Lower lobe of right lung (tissue), 2 donors: Measurements from ENCODE around the gene DCAF4. TPM values are rescaled to one million over a fixed set of nuclear protein-coding genes. Genes with fewer than 3 reads are reported as not detected.

Experiments used
- ATAC-seq, 2 donors: fragments of 200-7000 bp; cut with Tn5 transposase; one replicate each; pipeline ENCODE4 v1.9.1; 2020 to 2022; ENCODE audit warnings: mild to moderate bottlenecking in 2 of 2, moderate library complexity in 2 of 2
- DNase-seq: peaks from one replicate; pipeline ENCODE4 v3.0.0-alpha.2; 2020
- H3K27ac ChIP-seq: fragments of 200-600 bp; one replicate; pipeline ENCODE4 v1.8.0; 2022
- H3K27me3 ChIP-seq: fragments of 200-600 bp; one replicate; pipeline ENCODE4 v1.8.0; 2022; ENCODE audit warnings: low read depth
- H3K36me3 ChIP-seq: fragments of 200-600 bp; one replicate; pipeline ENCODE4 v1.8.0; 2022; ENCODE audit warnings: mild to moderate bottlenecking
- H3K4me1 ChIP-seq: fragments of 200-600 bp; one replicate; pipeline ENCODE4 v1.8.0; 2022
- H3K4me3 ChIP-seq: fragments of 200-600 bp; one replicate; pipeline ENCODE4 v1.8.0; 2022; ENCODE audit warnings: mild to moderate bottlenecking
- H3K9me3 ChIP-seq: fragments of 200-600 bp; one replicate; pipeline ENCODE4 v1.8.0; 2022
- CTCF ChIP-seq: fragments of 200-600 bp; IDR thresholded peaks from one replicate; pipeline ENCODE4 v1.8.0; 2022; ENCODE audit warnings: antibody characterized with exemption, mild to moderate bottlenecking
- intact Hi-C: fragments of 100-400 bp; cut with DNase I; formaldehyde crosslinking; loops from one replicate; pipeline ENCODE4 v1.11.0; 2022
- long read RNA-seq: library from polyadenylated mRNA; unstranded; transcript quantifications from one replicate; pipeline ENCODE4 v2.0.0, GENCODE V29; 2021
- total RNA-seq: library from RNA; stranded (reverse); fragmentation: NEBNext Ultra II Directional; extraction: Animal tissue kit (Norgen Biotek cat#: 25700); gene quantifications from one replicate; pipeline ENCODE4 v1.2.1, GENCODE V29; 2021
- donor health status: DM: no; HTN: yes; CAD: no; lungs with severe emphysema.

DCAF4 gene
- total RNA-seq: 19.5 TPM
- long read RNA-seq, partial matches to known transcripts: 2 of 12 reads
- long read RNA-seq, other reads (novel, unspliced or antisense): 9 of 12 reads

- ATAC-seq (peak; percentile 98), DNase-seq (peak; percentile 98)
- H3K27me3 ChIP-seq: no peaks in the 10 kb centered on the region
- H3K9me3 ChIP-seq: no peaks in the 10 kb centered on the region
- no peaks in the 10 kb centered on the region for H3K36me3 ChIP-seq
- intact Hi-C loops: no loop called here
- TF ChIP-seq CTCF: no peak
- peaks cover 10% of the 10 kb centered on the region for H3K4me1 ChIP-seq
- H3K4me3 ChIP-seq: peak within 1 kb of the TSS; percentile 96
- H3K27ac ChIP-seq: peak within 1 kb of the TSS; percentile 85
Measured at GRCh38 chr14:72926292-72927028, at the start of gene DCAF4. TSS of gene DCAF4 (plus strand) at chr14:72926464. CDS start at chr14:72937979, 11,515 bp downstream.

DNA sequence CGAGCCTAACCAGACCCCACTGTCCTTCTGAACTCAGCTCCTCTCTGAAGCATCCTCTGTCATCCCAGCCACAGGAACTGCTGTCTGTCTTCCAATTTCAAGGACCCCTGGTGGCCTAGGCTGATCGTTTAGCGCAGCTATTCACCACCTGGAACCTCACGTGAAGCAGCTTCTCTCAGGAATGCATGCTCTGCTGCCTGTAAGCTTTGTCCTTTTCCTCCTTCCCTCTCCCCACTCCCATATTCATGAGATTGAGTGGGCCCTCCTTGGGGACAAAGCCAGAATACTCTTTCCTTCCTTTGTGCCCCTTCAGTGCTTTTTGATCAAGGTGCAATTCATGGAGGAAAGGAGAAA lies 49.6 kb upstream of the DCAF4 start:
- Histone ChIP-seq H3K27me3 (no peaks in the 10 kb centered on the region), H3K9me3 (no peaks in the 10 kb centered on the region), H3K4me1 (no peaks in the 10 kb centered on the region), H3K36me3 (no peaks in the 10 kb centered on the region), H3K4me3 (no peak overlapping the region), H3K27ac (no peak overlapping the region)
- intact Hi-C loops: no loop called here
- no peak for ATAC-seq
- no peak for TF ChIP-seq CTCF
- DNase-seq: no peak

DNA sequence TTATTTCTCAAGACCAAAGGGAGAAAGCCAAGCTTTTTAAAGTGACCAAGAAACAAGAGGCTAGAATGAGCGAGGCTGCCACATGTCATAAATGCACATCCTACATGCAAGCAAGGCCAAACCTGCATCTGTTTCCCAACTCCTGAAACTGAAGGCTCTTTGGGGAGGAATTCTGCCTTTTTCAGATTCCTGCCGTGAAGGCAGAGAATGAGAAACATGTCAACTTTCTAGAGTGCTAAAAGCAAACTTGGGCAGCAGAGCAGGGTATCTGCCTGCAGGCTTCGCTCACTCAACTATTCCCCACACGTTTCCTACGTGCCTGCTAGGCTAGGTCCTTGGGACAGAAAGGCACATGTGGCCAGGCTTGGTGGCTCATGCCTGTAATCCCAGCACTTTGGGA lies 47.5 kb upstream of the DCAF4 start:
- Histone ChIP-seq H3K27me3 (no peaks in the 10 kb centered on the region), H3K4me1 (no peaks in the 10 kb centered on the region), H3K36me3 (no peaks in the 10 kb centered on the region), H3K4me3 (no peak overlapping the region), H3K27ac (no peak overlapping the region), H3K9me3 (no peaks in the 10 kb centered on the region)
- ATAC-seq (no peak), DNase-seq (no peak)
- TF ChIP-seq CTCF: no peak
- intact Hi-C loops: no loop called here

- no peaks in the 10 kb centered on the region for H3K4me1 ChIP-seq
- no peak overlapping the region for H3K4me3 ChIP-seq
- H3K27ac ChIP-seq: no peak overlapping the region
- intact Hi-C loops: no loop called here
- TF ChIP-seq CTCF: no peak
- no peaks in the 10 kb centered on the region for H3K27me3 ChIP-seq
- no peak for DNase-seq
- H3K9me3 ChIP-seq: no peaks in the 10 kb centered on the region
- no peak for ATAC-seq
- H3K36me3 ChIP-seq: no peaks in the 10 kb centered on the region
Measured at GRCh38 chr14:72879431-72879830, 46.8 kb upstream of the DCAF4 start.

- intact Hi-C loops: no loop called here
- no peak for TF ChIP-seq CTCF
- H3K4me1 ChIP-seq: no peaks in the 10 kb centered on the region
- H3K36me3 ChIP-seq: no peaks in the 10 kb centered on the region
- no peak for ATAC-seq
- no peak overlapping the region for H3K4me3 ChIP-seq
- H3K9me3 ChIP-seq: no peaks in the 10 kb centered on the region
- DNase-seq: no peak
- H3K27ac ChIP-seq: no peak overlapping the region
- no peaks in the 10 kb centered on the region for H3K27me3 ChIP-seq
Measured at GRCh38 chr14:72880164-72880563, 46.1 kb upstream of the DCAF4 start.
